Stimulated activated CD8-positive, alpha-beta memory T cell treated with anti-CD3 and anti-CD28 coated beads, Interleukin-4, amount 100 ng/mL, for 24 hours (primary cell): ENCODE data around the gene SEC22C.
"Not testable (repeated sequence)": the region's sequence is repeated elsewhere in the genome, so short reads cannot be mapped to it uniquely, and the experiment has no call there.

ENCODE experiments used
- DNase-seq: peaks from one replicate; pipeline ENCODE4 v3.0.0-alpha.2; 2020; ENCODE audit warnings: low read depth

The SEC22C gene

GRCh38 chr3:42581709-42582473, at the start of gene SEC22C:
TSS of gene SEC22C (minus strand) at chr3:42581967. CDS start at chr3:42569046, 12,921 bp downstream.
- peak; percentile 95 for DNase-seq

GRCh38 chr3:42613462-42613861, 31.7 kb upstream of the SEC22C start:
- no peak for DNase-seq

- no peak for DNase-seq
Observed at GRCh38 chr3:42612928-42613327, 31.2 kb upstream of the SEC22C start.

- DNase-seq: no peak
Observed at GRCh38 chr3:42612217-42612616, 30.4 kb upstream of the SEC22C start.

GRCh38 chr3:42610976-42611375, 29.2 kb upstream of the SEC22C start:
- DNase-seq: no peak

GRCh38 chr3:42608581-42608980, 26.8 kb upstream of the SEC22C start:
- DNase-seq: no peak

GRCh38 chr3:42605546-42606173, 23.9 kb upstream of the SEC22C start:
- DNase-seq: no peak

GRCh38 chr3:42602961-42603360, 21.2 kb upstream of the SEC22C start:
- DNase-seq: no peak

GRCh38 chr3:42601896-42602581, 20.3 kb upstream of the SEC22C start:
- no peak for DNase-seq

- peak; percentile 45 for DNase-seq
Observed at GRCh38 chr3:42600958-42601675, 19.4 kb upstream of the SEC22C start.

GRCh38 chr3:42600111-42600957, 18.6 kb upstream of the SEC22C start, which contains the start of gene NKTR:
TSS of gene NKTR (plus strand) at chr3:42600686. CDS start at chr3:42601007, 321 bp downstream.
- peak; percentile 98 for DNase-seq

GRCh38 chr3:42597098-42597497, 15.3 kb upstream of the SEC22C start:
- not testable (repeated sequence) for DNase-seq

- DNase-seq: no peak
Observed at GRCh38 chr3:42595682-42596081, 13.9 kb upstream of the SEC22C start.

GRCh38 chr3:42593635-42594034, 11.9 kb upstream of the SEC22C start:
- DNase-seq: no peak

GRCh38 chr3:42591811-42592210, 10.0 kb upstream of the SEC22C start:
- DNase-seq: no peak

GRCh38 chr3:42590989-42591756, 9.4 kb upstream of the SEC22C start:
- DNase-seq: no peak

- no peak for DNase-seq
Observed at GRCh38 chr3:42589382-42590109, 7.8 kb upstream of the SEC22C start.

GRCh38 chr3:42588625-42589024, 6.9 kb upstream of the SEC22C start:
- no peak for DNase-seq

- no peak for DNase-seq
Observed at GRCh38 chr3:42582474-42583070, 805 bp upstream of the SEC22C start.

- DNase-seq: no peak
Observed at GRCh38 chr3:42581400-42581708, 413 bp downstream of the SEC22C start.
